DMS79 (cell line): ENCODE data around the gene PELI1.
"Not testable (repeated sequence)": the region's sequence is repeated elsewhere in the genome, so short reads cannot be mapped to it uniquely, and the experiment has no call there.

Source experiments
- DNase-seq: peaks from one replicate; lab custom pipeline; 2025; lab: John Stamatoyannopoulos, UW

Gene PELI1

DNA sequence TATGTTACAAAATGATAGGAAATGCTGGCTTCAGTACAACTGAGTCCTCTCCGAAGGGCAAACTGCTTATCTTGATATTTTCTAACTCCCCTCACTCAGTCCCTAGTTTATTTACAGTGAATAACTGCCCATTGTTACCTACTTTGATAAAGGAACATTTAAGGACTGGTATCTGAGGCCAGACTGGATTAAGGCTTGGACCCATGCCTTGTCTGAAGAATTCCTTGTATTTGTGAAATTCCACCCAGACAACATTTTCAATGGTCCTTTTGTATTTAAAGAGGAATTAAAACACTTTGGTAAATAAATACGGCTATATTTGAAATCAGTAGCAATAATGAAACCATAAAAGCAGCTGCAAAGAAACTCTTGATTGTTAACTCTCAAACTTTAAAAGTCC is 58.3 kb downstream of the PELI1 start:
- no peak for DNase-seq

GRCh38 chr2:64081046-64081445 is 63.2 kb downstream of the PELI1 start:
- DNase-seq = no peak

GRCh38 chr2:64080179-64080578 is 64.0 kb downstream of the PELI1 start:
- DNase-seq = no peak

DNA sequence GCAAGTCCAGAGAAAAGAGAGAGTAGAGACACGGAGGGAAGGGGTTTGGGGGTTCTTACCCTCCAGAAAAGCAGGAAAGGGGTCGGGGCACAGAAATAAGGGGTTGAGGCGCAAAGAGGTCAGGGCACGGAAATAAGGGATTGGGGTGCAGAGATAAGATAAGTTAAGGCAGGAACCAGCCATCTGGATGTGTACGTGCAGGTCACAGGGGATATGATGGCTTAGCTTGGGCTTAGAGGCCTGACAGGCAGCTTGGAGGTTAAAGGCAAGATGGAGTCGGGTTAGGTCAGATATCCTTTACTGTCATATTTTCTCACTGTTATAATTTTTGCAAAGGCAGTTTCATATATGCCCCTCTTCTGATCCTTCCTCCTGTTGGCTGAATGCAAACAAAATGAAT is 64.5 kb downstream of the PELI1 start:
- not testable (repeated sequence) for DNase-seq

GRCh38 chr2:64076828-64077227 is 67.4 kb downstream of the PELI1 start:
- not testable (repeated sequence) for DNase-seq

- DNase-seq = not testable (repeated sequence)
These were observed 69.6 kb downstream of the PELI1 start for GRCh38 chr2:64074616-64075015.

- DNase-seq = no peak
These were observed 76.9 kb downstream of the PELI1 start for GRCh38 chr2:64067326-64067725.

- DNase-seq = no peak
These were observed 78.7 kb downstream of the PELI1 start for GRCh38 chr2:64065516-64065915.

- no peak for DNase-seq
These were observed 80.3 kb downstream of the PELI1 start for GRCh38 chr2:64063924-64064331.

DNA sequence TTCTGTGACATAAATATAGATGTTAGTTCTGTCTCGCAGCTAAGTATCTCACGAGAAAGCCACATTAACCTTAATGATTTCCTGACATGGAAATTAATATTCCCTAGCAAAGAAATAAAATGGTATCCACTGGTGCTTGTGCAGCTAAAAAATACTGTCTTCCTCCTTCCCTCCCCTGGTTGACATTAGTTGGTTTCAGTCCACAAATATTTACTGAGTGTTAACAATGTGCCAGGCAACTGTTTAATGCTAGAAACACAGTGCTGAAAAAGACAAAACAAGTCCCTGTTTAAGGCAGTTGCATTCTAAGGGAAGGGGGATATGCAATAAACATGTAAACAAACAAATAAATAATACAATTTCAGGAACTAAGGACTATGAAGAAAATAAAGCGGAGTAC is 80.8 kb downstream of the PELI1 start:
- DNase-seq = no peak

- DNase-seq = no peak
These were observed 81.4 kb downstream of the PELI1 start for GRCh38 chr2:64062840-64063239.

- no peak for DNase-seq
These were observed 85.0 kb downstream of the PELI1 start for GRCh38 chr2:64059270-64059669.

DNA sequence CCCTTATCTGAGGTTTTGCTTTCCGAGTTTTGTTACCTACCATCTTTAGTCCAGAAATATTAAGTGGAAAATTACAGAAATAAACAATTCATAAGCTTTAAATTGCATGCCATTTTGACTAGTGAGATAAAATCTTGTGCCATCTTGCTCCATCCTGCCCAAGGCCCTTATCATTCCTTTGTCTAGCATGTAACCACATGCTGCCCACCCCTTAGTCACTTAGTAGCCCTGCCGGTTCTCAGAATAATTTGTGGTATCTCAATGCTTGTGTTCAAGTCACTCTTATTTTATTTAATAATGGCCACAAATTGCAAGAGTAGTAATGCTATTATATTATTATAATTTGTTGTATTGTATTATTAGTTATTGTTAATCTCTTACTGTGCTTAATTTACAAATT is 88.2 kb downstream of the PELI1 start:
- DNase-seq = peak; percentile 12

- peak; percentile 40 for DNase-seq
These were observed 89.9 kb downstream of the PELI1 start for GRCh38 chr2:64054161-64054915.

DNA sequence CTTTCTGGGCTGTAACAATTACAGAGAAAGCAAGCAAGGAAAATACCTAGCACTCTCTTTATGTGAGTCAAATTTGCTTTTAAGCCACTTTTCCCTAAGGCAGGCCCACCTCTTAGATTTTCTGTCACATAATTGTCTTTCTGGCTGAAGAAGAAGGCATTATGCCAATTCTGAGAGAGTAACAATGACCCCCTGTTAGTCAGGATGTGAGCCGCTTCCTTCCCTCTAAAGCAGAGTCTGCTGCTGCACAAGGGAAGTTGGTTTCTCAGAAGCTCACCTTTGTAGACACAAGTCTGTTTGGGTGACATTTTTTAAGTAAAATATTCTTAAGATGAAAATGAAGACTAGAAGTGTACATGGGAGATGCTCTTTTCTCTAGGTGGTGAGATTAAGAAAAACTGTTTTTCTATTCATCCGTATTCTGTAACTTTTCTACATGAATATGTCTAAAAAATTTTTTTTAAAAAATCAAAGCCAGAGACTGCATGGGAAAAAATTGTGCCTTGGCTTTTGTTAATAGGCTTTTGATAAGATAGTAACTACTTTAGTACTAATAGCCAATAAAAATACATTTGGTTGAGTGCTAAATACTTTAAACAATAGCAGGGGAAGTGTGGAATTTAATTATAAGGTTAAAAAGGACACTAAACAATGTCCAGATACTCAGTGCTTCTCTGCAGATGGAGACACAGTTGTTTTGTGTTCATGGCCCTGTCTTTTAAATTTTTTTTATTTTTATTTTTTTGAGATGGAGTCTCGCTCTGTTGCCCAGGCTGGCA is 91.6 kb downstream of the PELI1 start:
- no peak for DNase-seq

GRCh38 chr2:64049633-64050220 is 94.5 kb downstream of the PELI1 start:
- DNase-seq = peak; percentile 77

- DNase-seq = no peak
These were observed 98.3 kb downstream of the PELI1 start for GRCh38 chr2:64045938-64046337.
